ENCODE measurements around the gene PLEKHB2.
"Not testable (repeated sequence)": the region's sequence is repeated elsewhere in the genome, so short reads cannot be mapped to it uniquely, and the experiment has no call there.

- not testable (repeated sequence) for TF ChIP-seq POLR2AphosphoS5 (IDR thresholded peaks at IDR 0.05; ENCODE audit: insufficient read depth in 1 of 2, low read depth in 1 of 2); CTCF (IDR thresholded peaks at IDR 0.05); POLR2A (IDR thresholded peaks at IDR 0.05)
These were observed 45.0 kb downstream of the PLEKHB2 start for GRCh38 chr2:131150109-131150508.
